Kidney epithelial cell (primary cell): ENCODE measurements around the gene ANHX. TPM values are rescaled to one million over a fixed set of nuclear protein-coding genes. Genes with fewer than 3 reads are reported as not detected.

Source experiments
- DNase-seq: peaks from one replicate; pipeline ENCODE4 v3.0.0-alpha.2; 2010; ENCODE audit warnings: low read depth
- H3K27me3 ChIP-seq: 2 replicates; pipeline ENCODE4 v1.6.0; 2011; ENCODE audit warnings: low read length; ENCODE audit not compliant: control insufficient read depth, insufficient read depth
- H3K36me3 ChIP-seq: 2 replicates; pipeline ENCODE4 v1.5.1; 2011; ENCODE audit warnings: low read length; ENCODE audit not compliant: control insufficient read depth, insufficient read depth
- H3K4me3 ChIP-seq: 2 replicates; pipeline ENCODE4 v1.5.1; 2011; ENCODE audit warnings: low read depth, mild to moderate bottlenecking, control low read depth, low read length
- CTCF ChIP-seq: IDR thresholded peaks from 2 replicates; pipeline ENCODE4 v1.5.1; 2011; ENCODE audit warnings: mild to moderate bottlenecking, moderate library complexity, low read length, control low read depth, inconsistent platforms; ENCODE audit not compliant: insufficient read depth, poor library complexity, severe bottlenecking
- total RNA-seq: library from RNA; depleted of rRNA; stranded (reverse); fragments of >200 nt; gene quantifications from 2 replicates; pipeline ENCODE4 v1.2.3, GENCODE V29; 2015

ANHX gene
- total RNA-seq, 1 donor from 2014 or later = not detected

DNA sequence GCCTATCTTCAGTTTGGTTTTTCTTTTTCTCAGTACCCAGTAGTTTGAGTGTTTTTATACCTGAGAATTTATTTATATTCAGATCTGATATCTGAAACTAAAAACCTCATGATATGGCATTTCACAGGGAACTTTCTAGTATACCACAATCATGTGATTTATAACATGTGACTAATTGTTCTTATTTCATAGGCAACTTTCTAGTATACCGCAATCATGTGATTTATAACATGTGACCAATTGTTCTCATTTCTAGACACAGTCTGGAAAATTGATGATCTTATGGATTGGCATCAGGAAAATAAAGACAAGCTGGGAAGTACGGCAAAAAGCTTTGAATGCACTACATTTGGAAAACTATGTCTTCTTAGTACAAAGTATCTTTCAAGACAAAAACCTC lies 33.8 kb downstream of the ANHX start:
- no peak for DNase-seq
- Histone ChIP-seq H3K36me3 (no peaks in the 10 kb centered on the region), H3K27me3 (no peaks in the 10 kb centered on the region), H3K4me3 (no peak overlapping the region)
- no peak for TF ChIP-seq CTCF

- Histone ChIP-seq H3K4me3 (no peak overlapping the region), H3K27me3 (no peaks in the 10 kb centered on the region), H3K36me3 (peaks cover 6% of the 10 kb centered on the region)
- no peak for TF ChIP-seq CTCF
- no peak for DNase-seq
Measured at GRCh38 chr12:133192847-133193246, 42.8 kb downstream of the ANHX start.

- Histone ChIP-seq H3K27me3 (no peaks in the 10 kb centered on the region), H3K4me3 (no peak overlapping the region), H3K36me3 (peaks cover 7% of the 10 kb centered on the region)
- no peak for TF ChIP-seq CTCF
- DNase-seq = no peak
Measured at GRCh38 chr12:133190176-133190575, 45.5 kb downstream of the ANHX start.

DNA sequence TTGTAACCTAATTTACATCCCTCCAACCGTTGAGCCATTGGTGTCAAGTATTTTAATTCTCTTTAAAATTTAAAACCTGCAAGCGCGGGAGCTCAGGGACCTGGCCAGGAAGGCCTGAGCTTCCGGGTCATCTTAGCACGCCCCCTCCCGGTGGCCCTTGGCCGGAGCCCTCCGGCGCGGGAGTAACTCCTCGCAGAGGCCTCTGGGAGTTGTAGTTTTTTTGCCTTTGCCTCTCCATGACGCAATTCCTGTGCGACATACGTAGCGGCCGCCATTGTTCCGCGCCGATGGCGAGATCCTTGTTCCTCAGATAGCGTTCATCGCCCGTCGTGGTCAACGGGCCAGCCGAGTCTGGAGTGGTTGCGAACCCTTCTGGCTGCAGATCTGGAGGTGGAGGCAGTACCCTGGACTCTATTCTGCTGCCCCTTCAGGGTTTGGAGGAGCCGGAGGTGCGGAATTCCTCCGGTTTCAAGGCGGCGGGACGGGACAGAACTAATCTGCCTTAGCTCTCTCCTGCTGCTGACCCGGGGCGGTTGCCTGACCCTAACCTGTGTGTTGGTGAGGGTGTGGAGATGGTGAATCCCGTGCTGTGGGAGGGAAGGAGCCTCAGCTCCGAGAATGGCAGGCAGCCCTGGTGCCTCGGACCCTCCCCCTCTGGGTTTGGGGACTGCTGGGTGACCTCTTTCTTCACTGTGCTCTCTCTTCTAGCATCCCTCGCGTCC lies 54.3 kb downstream of the ANHX start, which contains the start of gene ZNF268:
TSS of gene ZNF268 (plus strand) at position 258 of the 722 bp plus-strand sequence. CDS start 503 bp downstream, outside the sequence.
- DNase-seq = peak; percentile 51
- TF ChIP-seq CTCF = peak; percentile 94
- Histone ChIP-seq H3K36me3 (peaks cover 3% of the 10 kb centered on the region), H3K27me3 (no peaks in the 10 kb centered on the region), H3K4me3 (peak within 1 kb of the TSS; percentile 92)

GRCh38 chr12:133180669-133181068 lies 55.0 kb downstream of the ANHX start:
- TF ChIP-seq CTCF = no peak
- H3K27me3 ChIP-seq = no peaks in the 10 kb centered on the region
- H3K4me3 ChIP-seq = no peak overlapping the region
- peaks cover 3% of the 10 kb centered on the region for H3K36me3 ChIP-seq
- DNase-seq = no peak

DNA sequence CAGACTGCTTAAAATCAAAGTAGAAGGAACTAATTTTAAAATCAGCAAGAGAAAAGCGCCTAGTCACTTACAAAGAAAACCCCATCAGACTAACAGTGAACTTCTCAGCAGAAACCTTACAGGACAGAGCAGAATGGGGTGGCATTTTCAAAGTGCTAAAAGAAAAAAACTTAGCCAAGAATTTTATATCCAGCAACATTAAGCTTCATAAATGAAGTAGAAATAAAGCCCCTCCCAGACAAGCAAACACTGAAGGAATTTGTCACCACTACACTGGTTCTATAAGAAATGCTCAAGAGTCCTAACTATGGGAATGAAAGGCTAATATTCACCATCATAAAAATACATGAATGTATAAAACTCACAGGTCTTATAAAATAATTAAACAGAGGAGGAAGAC lies 60.8 kb downstream of the ANHX start:
- no peak for TF ChIP-seq CTCF
- H3K36me3 ChIP-seq = no peaks in the 10 kb centered on the region
- no peak overlapping the region for H3K4me3 ChIP-seq
- DNase-seq = no peak
- H3K27me3 ChIP-seq = no peaks in the 10 kb centered on the region
